ENCODE results near the gene OR10A2.
"Not testable (repeated sequence)": the region's sequence is repeated elsewhere in the genome, so short reads cannot be mapped to it uniquely, and the experiment has no call there.

The OR10A2 gene

DNA sequence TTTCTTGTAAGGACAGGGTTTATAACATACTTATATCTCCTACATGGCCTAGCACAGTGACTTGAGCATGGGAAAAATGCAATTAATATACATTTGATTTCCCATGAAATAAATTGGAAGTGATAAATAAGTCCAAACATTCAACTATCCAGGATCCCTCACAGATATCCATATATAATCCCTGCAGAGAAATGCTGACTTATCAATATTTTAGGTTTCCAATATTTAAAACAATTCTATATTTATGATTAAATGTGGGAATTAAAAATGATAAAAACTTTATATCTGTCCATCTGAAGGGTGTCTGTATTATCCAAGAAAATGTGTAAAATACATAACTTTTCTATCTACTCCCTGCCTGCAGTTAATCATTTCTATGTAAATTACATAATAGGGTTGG lies 19.9 kb downstream of the OR10A2 start:
- Histone ChIP-seq H3K4me3 (ENCODE audit: low read length in 2 of 2) (no peak overlapping the region), H3K36me3 (ENCODE audit: control insufficient read depth in 2 of 2, insufficient read depth in 2 of 2, low read length in 2 of 2) (no peaks in the 10 kb centered on the region), H3K9me3 (ENCODE audit: control insufficient read depth in 2 of 2, low read length in 2 of 2) (no peaks in the 10 kb centered on the region), H3K4me1 (ENCODE audit: control insufficient read depth, insufficient read depth, low read length) (no peaks in the 10 kb centered on the region), H3K27me3 (ENCODE audit: control insufficient read depth in 1 of 2, insufficient read depth in 2 of 2, low read length in 2 of 2) (peaks cover 0 to 2% of the 10 kb centered on the region in 2 donors), H3K9ac (ENCODE audit: low read length in 2 of 2) (no peak overlapping the region), H3K27ac (ENCODE audit: low read length) (no peak overlapping the region)

- H3K9ac ChIP-seq (ENCODE audit: low read length in 2 of 2); H3K27ac ChIP-seq (ENCODE audit: low read length); H3K9me3 ChIP-seq (ENCODE audit: control insufficient read depth in 2 of 2, low read length in 2 of 2); H3K36me3 ChIP-seq (ENCODE audit: control insufficient read depth in 2 of 2, insufficient read depth in 2 of 2, low read length in 2 of 2); H3K4me3 ChIP-seq (ENCODE audit: low read length in 2 of 2); H3K27me3 ChIP-seq (ENCODE audit: control insufficient read depth in 1 of 2, insufficient read depth in 2 of 2, low read length in 2 of 2); H3K4me1 ChIP-seq (ENCODE audit: control insufficient read depth, insufficient read depth, low read length): not testable (repeated sequence)
These were observed 24.9 kb downstream of the OR10A2 start for GRCh38 chr11:6887711-6888110.

DNA sequence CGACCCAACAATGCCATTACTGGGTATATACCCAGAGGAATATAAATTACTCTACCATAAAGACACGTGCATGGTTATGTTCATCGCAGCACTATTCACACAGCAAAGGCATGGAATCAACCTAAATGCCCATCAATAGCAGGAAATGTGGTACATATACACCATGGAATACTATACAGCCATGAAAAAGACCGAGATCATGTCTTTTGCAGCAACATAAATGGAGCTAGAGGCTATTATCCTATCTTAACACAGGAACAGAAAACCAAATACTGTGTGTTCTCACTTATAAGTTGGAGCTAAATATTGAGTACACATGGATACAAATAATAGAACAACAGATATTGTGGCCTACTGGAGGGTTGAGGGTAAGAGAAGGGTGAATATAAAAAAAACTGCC lies 26.0 kb downstream of the OR10A2 start:
- no peaks in the 10 kb centered on the region for H3K36me3 ChIP-seq (ENCODE audit: control insufficient read depth in 2 of 2, insufficient read depth in 2 of 2, low read length in 2 of 2)
- H3K27ac ChIP-seq (ENCODE audit: low read length), result no peak overlapping the region
- H3K9ac ChIP-seq (ENCODE audit: low read length in 2 of 2), result no peak overlapping the region
- H3K9me3 ChIP-seq (ENCODE audit: control insufficient read depth in 2 of 2, low read length in 2 of 2), result peaks cover 0 to 3% of the 10 kb centered on the region in 2 donors
- no peak overlapping the region for H3K4me3 ChIP-seq (ENCODE audit: low read length in 2 of 2)
- H3K4me1 ChIP-seq (ENCODE audit: control insufficient read depth, insufficient read depth, low read length), result no peaks in the 10 kb centered on the region
- peaks cover 0 to 2% of the 10 kb centered on the region in 2 donors for H3K27me3 ChIP-seq (ENCODE audit: control insufficient read depth in 1 of 2, insufficient read depth in 2 of 2, low read length in 2 of 2)

DNA sequence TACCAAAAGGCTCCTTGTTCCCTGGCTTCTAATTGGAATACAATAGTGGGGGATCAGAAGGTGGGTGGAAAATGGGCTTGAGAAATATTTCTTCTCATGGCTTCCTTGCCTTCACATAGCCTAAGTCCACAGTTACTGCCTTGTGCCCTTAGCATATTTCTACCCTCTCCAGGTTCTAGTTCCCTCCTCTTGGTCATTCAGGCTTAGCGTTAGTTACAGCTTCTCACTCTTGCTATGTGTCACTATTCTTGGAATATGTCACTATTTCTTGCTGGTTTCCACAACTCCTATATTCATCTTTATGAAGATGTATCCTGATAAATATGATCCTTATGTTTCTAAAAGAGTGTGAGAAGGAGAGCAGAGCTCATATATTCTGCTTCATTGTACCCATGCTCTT lies 27.0 kb downstream of the OR10A2 start:
- Histone ChIP-seq H3K4me3 (ENCODE audit: low read length in 2 of 2) (no peak overlapping the region), H3K27me3 (ENCODE audit: control insufficient read depth in 1 of 2, insufficient read depth in 2 of 2, low read length in 2 of 2) (peaks cover 0 to 2% of the 10 kb centered on the region in 2 donors), H3K27ac (ENCODE audit: low read length) (no peak overlapping the region), H3K9me3 (ENCODE audit: control insufficient read depth in 2 of 2, low read length in 2 of 2) (peaks cover 0 to 3% of the 10 kb centered on the region in 2 donors), H3K9ac (ENCODE audit: low read length in 2 of 2) (no peak overlapping the region), H3K4me1 (ENCODE audit: control insufficient read depth, insufficient read depth, low read length) (no peaks in the 10 kb centered on the region), H3K36me3 (ENCODE audit: control insufficient read depth in 2 of 2, insufficient read depth in 2 of 2, low read length in 2 of 2) (no peaks in the 10 kb centered on the region)

DNA sequence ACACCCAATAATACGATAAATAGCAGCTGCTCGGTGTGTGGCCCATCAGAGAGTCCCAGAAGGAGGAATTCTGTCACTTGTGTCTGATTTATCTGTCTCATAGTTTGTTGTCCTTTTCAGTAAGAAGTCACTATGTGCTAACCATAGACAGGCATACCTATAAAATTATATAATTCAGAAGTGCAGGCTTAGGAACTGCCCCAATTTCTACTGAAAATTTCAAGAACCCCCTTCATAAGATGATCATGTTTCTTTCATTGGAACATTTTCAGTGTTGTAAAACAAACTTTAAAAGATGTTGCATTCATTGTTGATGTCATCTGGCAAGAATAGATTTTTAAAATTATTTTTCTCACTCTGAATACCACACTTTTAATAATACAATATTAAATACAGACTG lies 29.5 kb downstream of the OR10A2 start, which contains the start of gene OR2D2:
OR2D2 (minus strand) TSS at position 101 of the 400 bp plus-strand sequence; CDS start at position 101, 0 bp downstream.
- no peaks in the 10 kb centered on the region for H3K36me3 ChIP-seq (ENCODE audit: control insufficient read depth in 2 of 2, insufficient read depth in 2 of 2, low read length in 2 of 2)
- peaks cover 0 to 2% of the 10 kb centered on the region in 2 donors for H3K27me3 ChIP-seq (ENCODE audit: control insufficient read depth in 1 of 2, insufficient read depth in 2 of 2, low read length in 2 of 2)
- peaks cover 0 to 3% of the 10 kb centered on the region in 2 donors for H3K9me3 ChIP-seq (ENCODE audit: control insufficient read depth in 2 of 2, low read length in 2 of 2)

DNA sequence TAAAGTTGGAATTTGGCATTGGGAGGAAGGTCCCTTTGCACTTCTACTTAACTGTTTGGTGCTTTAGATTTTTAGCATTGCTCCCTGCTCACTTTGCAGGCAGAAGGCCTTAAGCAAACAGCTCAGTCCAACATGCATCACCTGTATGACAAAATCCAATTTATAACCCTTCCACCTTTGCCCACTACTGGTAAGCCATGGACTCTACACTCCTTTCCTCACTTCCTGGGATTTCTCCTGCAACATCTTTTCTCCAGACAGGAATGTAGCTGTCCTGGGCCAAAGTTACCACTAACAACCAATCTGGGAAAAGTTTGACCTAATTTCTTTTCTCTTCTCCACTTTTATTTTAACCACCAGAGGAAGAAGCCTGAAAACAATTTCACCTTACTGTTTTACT lies 31.2 kb downstream of the OR10A2 start:
- H3K9me3 ChIP-seq (ENCODE audit: control insufficient read depth in 2 of 2, low read length in 2 of 2), result no peaks in the 10 kb centered on the region
- H3K27me3 ChIP-seq (ENCODE audit: control insufficient read depth in 1 of 2, insufficient read depth in 2 of 2, low read length in 2 of 2), result peaks cover 0 to 2% of the 10 kb centered on the region in 2 donors
- no peak overlapping the region for H3K27ac ChIP-seq (ENCODE audit: low read length)
- no peaks in the 10 kb centered on the region for H3K36me3 ChIP-seq (ENCODE audit: control insufficient read depth in 2 of 2, insufficient read depth in 2 of 2, low read length in 2 of 2)
- H3K9ac ChIP-seq (ENCODE audit: low read length in 2 of 2), result no peak overlapping the region
- H3K4me1 ChIP-seq (ENCODE audit: control insufficient read depth, insufficient read depth, low read length), result no peaks in the 10 kb centered on the region
- H3K4me3 ChIP-seq (ENCODE audit: low read length in 2 of 2), result no peak overlapping the region

More for the DNA sequence above, 29.5 kb downstream of the OR10A2 start, which contains the start of gene OR2D2:
- Histone ChIP-seq H3K4me1 (ENCODE audit: control insufficient read depth, insufficient read depth, low read length) (no peaks in the 10 kb centered on the region), H3K9ac (ENCODE audit: low read length in 2 of 2) (no peak within 1 kb of the TSS), H3K4me3 (ENCODE audit: low read length in 2 of 2) (no peak within 1 kb of the TSS), H3K27ac (ENCODE audit: low read length) (no peak within 1 kb of the TSS)

GRCh38 chr11:6895010-6895409 lies 32.2 kb downstream of the OR10A2 start:
- H3K4me3 ChIP-seq (ENCODE audit: low read length in 2 of 2), result no peak overlapping the region
- H3K9ac ChIP-seq (ENCODE audit: low read length in 2 of 2), result no peak overlapping the region
- H3K36me3 ChIP-seq (ENCODE audit: control insufficient read depth in 2 of 2, insufficient read depth in 2 of 2, low read length in 2 of 2), result no peaks in the 10 kb centered on the region
- H3K27ac ChIP-seq (ENCODE audit: low read length), result no peak overlapping the region
- H3K9me3 ChIP-seq (ENCODE audit: control insufficient read depth in 2 of 2, low read length in 2 of 2), result no peaks in the 10 kb centered on the region
- H3K27me3 ChIP-seq (ENCODE audit: control insufficient read depth in 1 of 2, insufficient read depth in 2 of 2, low read length in 2 of 2), result peaks cover 0 to 2% of the 10 kb centered on the region in 2 donors
- no peaks in the 10 kb centered on the region for H3K4me1 ChIP-seq (ENCODE audit: control insufficient read depth, insufficient read depth, low read length)

- no peaks in the 10 kb centered on the region for H3K27me3 ChIP-seq (ENCODE audit: control insufficient read depth in 1 of 2, insufficient read depth in 2 of 2, low read length in 2 of 2)
- H3K4me1 ChIP-seq (ENCODE audit: control insufficient read depth, insufficient read depth, low read length), result no peaks in the 10 kb centered on the region
- no peaks in the 10 kb centered on the region for H3K36me3 ChIP-seq (ENCODE audit: control insufficient read depth in 2 of 2, insufficient read depth in 2 of 2, low read length in 2 of 2)
- no peak overlapping the region for H3K27ac ChIP-seq (ENCODE audit: low read length)
- no peak overlapping the region for H3K4me3 ChIP-seq (ENCODE audit: low read length in 2 of 2)
- no peak overlapping the region for H3K9ac ChIP-seq (ENCODE audit: low read length in 2 of 2)
- H3K9me3 ChIP-seq (ENCODE audit: control insufficient read depth in 2 of 2, low read length in 2 of 2), result no peaks in the 10 kb centered on the region
These were observed 36.1 kb downstream of the OR10A2 start for GRCh38 chr11:6898911-6899310.

- Histone ChIP-seq H3K27me3 (ENCODE audit: control insufficient read depth in 1 of 2, insufficient read depth in 2 of 2, low read length in 2 of 2) (no peaks in the 10 kb centered on the region), H3K4me1 (ENCODE audit: control insufficient read depth, insufficient read depth, low read length) (no peaks in the 10 kb centered on the region), H3K36me3 (ENCODE audit: control insufficient read depth in 2 of 2, insufficient read depth in 2 of 2, low read length in 2 of 2) (no peaks in the 10 kb centered on the region), H3K9me3 (ENCODE audit: control insufficient read depth in 2 of 2, low read length in 2 of 2) (no peaks in the 10 kb centered on the region), H3K9ac (ENCODE audit: low read length in 2 of 2) (no peak overlapping the region), H3K4me3 (ENCODE audit: low read length in 2 of 2) (no peak overlapping the region), H3K27ac (ENCODE audit: low read length) (no peak overlapping the region)
These were observed 37.6 kb downstream of the OR10A2 start for GRCh38 chr11:6900327-6900999.

DNA sequence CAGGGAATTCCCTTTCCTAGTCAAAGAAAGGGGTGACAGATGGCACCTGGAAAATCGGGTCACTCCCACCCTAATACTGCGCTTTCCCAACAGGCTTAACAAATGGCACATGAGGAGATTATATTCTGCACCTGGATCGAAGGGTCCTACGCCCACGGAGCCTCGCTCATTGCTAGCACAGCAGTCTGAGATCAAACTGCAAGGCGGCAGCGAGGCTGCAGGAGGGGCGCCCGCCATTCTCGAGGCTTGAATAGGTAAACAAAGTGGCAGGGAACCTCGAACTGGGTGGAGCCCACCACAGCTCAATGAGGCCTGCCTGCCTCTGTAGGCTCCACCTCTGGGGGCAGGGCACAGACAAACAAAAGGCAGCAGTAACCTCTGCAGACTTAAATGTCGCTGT lies 41.9 kb downstream of the OR10A2 start:
- H3K27ac ChIP-seq (ENCODE audit: low read length); H3K9me3 ChIP-seq (ENCODE audit: control insufficient read depth in 2 of 2, low read length in 2 of 2); H3K36me3 ChIP-seq (ENCODE audit: control insufficient read depth in 2 of 2, insufficient read depth in 2 of 2, low read length in 2 of 2); H3K27me3 ChIP-seq (ENCODE audit: control insufficient read depth in 1 of 2, insufficient read depth in 2 of 2, low read length in 2 of 2); H3K4me1 ChIP-seq (ENCODE audit: control insufficient read depth, insufficient read depth, low read length); H3K9ac ChIP-seq (ENCODE audit: low read length in 2 of 2); H3K4me3 ChIP-seq (ENCODE audit: low read length in 2 of 2): not testable (repeated sequence)

GRCh38 chr11:6911378-6911777 lies 48.5 kb downstream of the OR10A2 start:
- Histone ChIP-seq H3K9ac (ENCODE audit: low read length in 2 of 2) (no peak overlapping the region), H3K27ac (ENCODE audit: low read length) (no peak overlapping the region)

More at GRCh38 chr11:6911378-6911777, 48.5 kb downstream of the OR10A2 start:
- no peaks in the 10 kb centered on the region for H3K36me3 ChIP-seq (ENCODE audit: control insufficient read depth in 2 of 2, insufficient read depth in 2 of 2, low read length in 2 of 2)
- no peak overlapping the region for H3K4me3 ChIP-seq (ENCODE audit: low read length in 2 of 2)
- H3K9me3 ChIP-seq (ENCODE audit: control insufficient read depth in 2 of 2, low read length in 2 of 2), result no peaks in the 10 kb centered on the region
- no peaks in the 10 kb centered on the region for H3K4me1 ChIP-seq (ENCODE audit: control insufficient read depth, insufficient read depth, low read length)
- no peaks in the 10 kb centered on the region for H3K27me3 ChIP-seq (ENCODE audit: control insufficient read depth in 1 of 2, insufficient read depth in 2 of 2, low read length in 2 of 2)
